H1 (cell line): Measurements from ENCODE around the gene PRDM15. TPM values are rescaled to one million over a fixed set of nuclear protein-coding genes. Genes with fewer than 3 reads are reported as not detected.

ENCODE experiments used
- CHD1 ChIP-seq: IDR thresholded peaks from 2 replicates; pipeline ENCODE4 v1.6.1; 2012; ENCODE audit warnings: low read depth, low read length, improper control_type of control experiment
- CHD7 ChIP-seq: fragments of 300-600 bp; sonication (generic); IDR thresholded peaks from 2 replicates; pipeline ENCODE4 v1.7.1; 2012; ENCODE audit warnings: low read length, moderate library complexity, mild to moderate bottlenecking, inconsistent platforms; ENCODE audit not compliant: insufficient replicate concordance
- CTCF ChIP-seq, 3 experiments: IDR thresholded peaks; 1 replicate in 2 of 3; 2 replicates in 1 of 3; pipeline versions ENCODE4 v1.5.1 to v1.6.1; 2011; ENCODE audit warnings: low read length in 3 of 3, mild to moderate bottlenecking in 3 of 3, inconsistent platforms in 2 of 3, low read depth in 1 of 3, moderate library complexity in 1 of 3; ENCODE audit not compliant: insufficient read depth in 1 of 3; ENCODE audit errors: control extremely low read depth in 1 of 3
- FOSL1 ChIP-seq: IDR thresholded peaks from 2 replicates; pipeline ENCODE4 v1.6.1; 2011; ENCODE audit warnings: mild to moderate bottlenecking, low read depth, low read length, moderate library complexity; ENCODE audit not compliant: insufficient read depth
- RAD21 ChIP-seq, 2 experiments: IDR thresholded peaks in 1 of 2; conservative IDR thresholded peaks in 1 of 2; 2 replicates each; pipeline ENCODE4 v1.6.1; 2011; ENCODE audit warnings: low read depth in 2 of 2, low read length in 2 of 2, improper control_type of control experiment in 1 of 2, inconsistent platforms in 1 of 2, mild to moderate bottlenecking in 1 of 2, moderate library complexity in 1 of 2
- SIRT6 ChIP-seq: IDR thresholded peaks from one replicate; pipeline ENCODE4 v1.7.1; 2012; ENCODE audit warnings: low read length, inconsistent platforms
- SP1 ChIP-seq: IDR thresholded peaks from 2 replicates; pipeline ENCODE4 v1.6.1; 2011; ENCODE audit warnings: low read depth, low read length
- SUZ12 ChIP-seq: fragments of 200-600 bp; sonication (generic); IDR thresholded peaks from 2 replicates; pipeline ENCODE4 v1.6.1; 2012; ENCODE audit warnings: mild to moderate bottlenecking, inconsistent platforms, low read length, moderate library complexity, mixed read lengths
- polyA plus RNA-seq, 7 experiments: library from polyadenylated mRNA; depleted of rRNA in 3 of 7; stranded (reverse) in 5 of 7; unstranded in 2 of 7; fragments of >200 nt in 5 of 7; fragments of 200-250 nt in 2 of 7; gene quantifications; 1 replicate in 5 of 7; 2 replicates in 1 of 7; 4 replicates in 1 of 7; pipeline versions ENCODE4 v1.2.1 to v1.2.3, GENCODE V29; 2011 to 2013; ENCODE audit warnings: missing spikeins in 2 of 7, mixed read lengths in 2 of 7
- total RNA-seq: library from RNA; stranded (reverse); fragmentation: NEBNext Ultra II Directional; extraction: Animal tissue kit (Norgen Biotek cat#: 25700); gene quantifications from 2 replicates; pipeline ENCODE4 v1.2.1, GENCODE V29; 2021

The PRDM15 gene
- total and polyA plus RNA-seq, 2 of the 8 experiments (the other 6 are each of a cell fraction or from before 2014, with no cell fraction given), result 9.7 to 10.5 TPM

- TF ChIP-seq CHD7 (no peak), CHD1 (no peak), FOSL1 (no peak), RAD21 (IDR thresholded peaks at IDR 0.05 in 1 of 2, conservative IDR thresholded peaks at IDR 0.05 in 1 of 2; ENCODE audit: low read depth in 2 of 2, low read length in 2 of 2) (peak; percentile 77 to 83), SIRT6 (no peak), SP1 (no peak), SUZ12 (no peak), CTCF (IDR thresholded peaks at IDR 0.05; ENCODE audit: control extremely low read depth in 1 of 3, insufficient read depth in 1 of 3, low read depth in 1 of 3, low read length in 3 of 3) (peak; percentile 85 to 89 (median 88))
Measured at GRCh38 chr21:41816583-41817165, 62.5 kb downstream of the PRDM15 start (continued).
